Myocyte (in vitro differentiated cells): ENCODE results near the gene AHCTF1. TPM values are rescaled to one million over a fixed set of nuclear protein-coding genes. Genes with fewer than 3 reads are reported as not detected.

Source experiments
- DNase-seq: peaks from one replicate; pipeline ENCODE4 v3.0.0-alpha.2; 2012; ENCODE audit warnings: low read depth
- polyA plus RNA-seq: library from polyadenylated mRNA; unstranded; fragments of >200 nt; gene quantifications from one replicate; pipeline ENCODE4 v1.2.1, GENCODE V29; 2012; ENCODE audit warnings: missing spikeins
- total RNA-seq: library from RNA; depleted of rRNA; stranded (reverse); fragments of >200 nt; gene quantifications from 2 replicates; pipeline ENCODE4 v1.2.3, GENCODE V29; 2014

AHCTF1 gene, protein sequence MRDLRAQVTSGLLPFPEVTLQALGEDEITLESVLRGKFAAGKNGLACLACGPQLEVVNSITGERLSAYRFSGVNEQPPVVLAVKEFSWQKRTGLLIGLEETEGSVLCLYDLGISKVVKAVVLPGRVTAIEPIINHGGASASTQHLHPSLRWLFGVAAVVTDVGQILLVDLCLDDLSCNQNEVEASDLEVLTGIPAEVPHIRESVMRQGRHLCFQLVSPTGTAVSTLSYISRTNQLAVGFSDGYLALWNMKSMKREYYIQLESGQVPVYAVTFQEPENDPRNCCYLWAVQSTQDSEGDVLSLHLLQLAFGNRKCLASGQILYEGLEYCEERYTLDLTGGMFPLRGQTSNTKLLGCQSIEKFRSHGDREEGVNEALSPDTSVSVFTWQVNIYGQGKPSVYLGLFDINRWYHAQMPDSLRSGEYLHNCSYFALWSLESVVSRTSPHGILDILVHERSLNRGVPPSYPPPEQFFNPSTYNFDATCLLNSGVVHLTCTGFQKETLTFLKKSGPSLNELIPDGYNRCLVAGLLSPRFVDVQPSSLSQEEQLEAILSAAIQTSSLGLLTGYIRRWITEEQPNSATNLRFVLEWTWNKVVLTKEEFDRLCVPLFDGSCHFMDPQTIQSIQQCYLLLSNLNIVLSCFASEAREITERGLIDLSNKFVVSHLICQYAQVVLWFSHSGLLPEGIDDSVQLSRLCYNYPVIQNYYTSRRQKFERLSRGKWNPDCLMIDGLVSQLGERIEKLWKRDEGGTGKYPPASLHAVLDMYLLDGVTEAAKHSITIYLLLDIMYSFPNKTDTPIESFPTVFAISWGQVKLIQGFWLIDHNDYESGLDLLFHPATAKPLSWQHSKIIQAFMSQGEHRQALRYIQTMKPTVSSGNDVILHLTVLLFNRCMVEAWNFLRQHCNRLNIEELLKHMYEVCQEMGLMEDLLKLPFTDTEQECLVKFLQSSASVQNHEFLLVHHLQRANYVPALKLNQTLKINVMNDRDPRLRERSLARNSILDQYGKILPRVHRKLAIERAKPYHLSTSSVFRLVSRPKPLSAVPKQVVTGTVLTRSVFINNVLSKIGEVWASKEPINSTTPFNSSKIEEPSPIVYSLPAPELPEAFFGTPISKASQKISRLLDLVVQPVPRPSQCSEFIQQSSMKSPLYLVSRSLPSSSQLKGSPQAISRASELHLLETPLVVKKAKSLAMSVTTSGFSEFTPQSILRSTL (N-terminal part only)
- total RNA-seq: 30.0 and 36.8 TPM in 2 replicates
- polyA plus RNA-seq: 6.2 TPM

DNA sequence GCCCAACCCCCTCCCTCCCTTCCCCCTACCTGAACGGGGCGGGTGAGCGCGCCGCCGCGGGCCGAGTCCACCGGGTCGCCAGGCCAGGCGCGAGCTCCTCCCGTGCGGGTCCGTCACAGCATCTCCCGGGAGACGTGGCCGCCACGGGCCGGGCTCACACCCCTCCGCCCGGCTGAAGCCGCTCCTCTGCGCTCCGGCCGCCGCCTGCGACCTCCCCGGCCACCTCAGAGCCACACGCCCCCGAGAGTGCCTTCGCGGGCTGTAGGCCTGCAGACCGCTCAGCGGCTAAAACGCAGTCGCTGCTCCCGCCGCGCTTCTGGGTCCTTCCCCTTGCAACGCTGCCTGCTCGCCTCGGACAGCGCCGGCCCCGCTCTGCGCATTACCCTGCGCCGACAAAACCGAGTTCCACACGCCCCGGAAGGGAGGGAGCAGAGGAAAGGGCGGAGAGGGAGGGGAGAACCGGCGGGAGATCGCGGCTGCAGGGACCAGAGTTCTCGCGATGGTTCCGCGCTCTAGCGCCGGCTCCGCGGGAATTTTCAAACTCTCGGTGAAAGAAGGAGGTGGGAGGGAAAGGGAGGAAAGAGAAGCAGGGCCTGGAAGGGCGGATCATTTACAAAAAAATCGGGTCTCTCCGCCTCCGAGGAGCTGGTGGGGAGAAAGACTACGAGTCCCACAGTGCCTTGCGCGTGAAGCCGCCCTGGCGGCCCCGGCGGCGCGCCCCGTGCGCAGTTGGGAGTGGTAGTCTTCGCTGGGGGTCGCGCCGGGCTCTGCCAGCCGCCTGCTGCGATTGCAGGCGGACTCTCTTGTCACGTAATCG is at the start of gene AHCTF1:
TSS of gene AHCTF1 (minus strand) at position 400 of the 817 bp plus-strand sequence. CDS start 13,578 bp downstream, outside the sequence.
- DNase-seq: peak; percentile 99

DNA sequence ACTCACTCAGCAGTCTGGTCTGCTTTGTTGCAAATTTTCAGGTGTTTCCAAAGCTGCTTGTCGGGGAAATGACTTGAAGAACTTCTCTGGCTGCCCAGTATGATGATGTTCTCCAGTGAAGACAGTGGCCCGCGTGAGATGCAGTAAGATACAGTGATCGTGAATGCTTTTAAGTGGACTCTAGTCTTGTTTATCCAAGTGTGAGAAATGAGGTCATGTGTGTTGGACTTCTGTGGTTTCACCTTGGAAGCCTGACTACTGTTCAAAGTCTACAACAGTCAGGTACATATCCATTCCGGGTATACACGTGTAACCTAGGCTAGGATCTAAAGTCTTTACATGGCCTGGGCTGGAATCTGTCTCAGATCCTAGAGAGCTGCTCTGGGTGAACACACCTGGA is 47.0 kb upstream of the AHCTF1 start:
- DNase-seq: no peak

DNA sequence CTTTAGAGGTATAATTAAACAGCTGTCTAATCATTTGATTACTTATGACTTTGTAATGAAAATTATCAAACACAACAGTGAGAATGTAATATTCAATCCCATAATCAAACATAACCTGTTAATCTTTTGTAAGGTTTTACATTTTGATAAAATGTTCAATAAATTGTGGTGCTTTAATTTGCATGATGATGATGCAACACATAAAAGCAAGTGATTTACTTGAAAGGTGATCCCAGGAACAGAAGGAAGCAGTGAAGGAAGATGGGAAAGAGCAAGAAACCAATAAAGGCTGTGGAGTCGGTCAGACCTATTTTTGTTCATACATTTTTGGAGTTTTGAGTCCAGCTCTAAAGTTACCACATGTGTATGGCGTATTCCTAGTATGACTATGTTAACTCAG is 46.5 kb upstream of the AHCTF1 start:
- no peak for DNase-seq

GRCh38 chr1:246971969-246972368 is 40.2 kb upstream of the AHCTF1 start:
- DNase-seq: no peak

DNA sequence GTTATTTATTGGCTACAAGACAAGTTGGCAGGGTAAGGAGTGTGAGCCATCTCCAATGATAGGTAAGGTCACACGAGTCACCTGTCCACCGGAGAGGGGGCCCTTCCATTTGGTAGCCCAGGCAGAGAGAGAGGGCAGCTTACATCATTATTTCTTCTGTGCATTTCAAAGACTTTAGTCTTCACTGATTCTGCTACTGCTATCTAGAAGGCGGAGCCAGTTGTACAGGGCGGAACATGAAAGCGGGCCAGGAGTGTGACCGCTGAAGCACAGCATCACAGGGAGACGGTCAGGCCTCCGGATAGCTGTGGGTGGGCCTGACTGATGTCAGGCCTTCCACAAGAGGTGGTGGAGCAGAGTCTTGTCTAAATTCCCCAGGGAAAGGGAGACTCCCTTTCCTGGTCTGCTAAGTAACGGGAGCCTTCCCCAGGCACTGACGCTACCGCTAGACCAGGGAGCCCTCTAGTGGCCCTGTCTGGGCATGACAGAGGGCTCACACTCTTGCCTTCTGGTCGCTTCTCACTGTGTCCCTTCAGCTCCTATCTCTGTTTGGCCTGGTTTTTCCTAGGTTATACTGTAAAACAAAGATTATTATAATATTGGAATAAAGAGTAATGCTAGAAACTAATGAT is 39.5 kb upstream of the AHCTF1 start:
- peak; percentile 73 for DNase-seq

DNA sequence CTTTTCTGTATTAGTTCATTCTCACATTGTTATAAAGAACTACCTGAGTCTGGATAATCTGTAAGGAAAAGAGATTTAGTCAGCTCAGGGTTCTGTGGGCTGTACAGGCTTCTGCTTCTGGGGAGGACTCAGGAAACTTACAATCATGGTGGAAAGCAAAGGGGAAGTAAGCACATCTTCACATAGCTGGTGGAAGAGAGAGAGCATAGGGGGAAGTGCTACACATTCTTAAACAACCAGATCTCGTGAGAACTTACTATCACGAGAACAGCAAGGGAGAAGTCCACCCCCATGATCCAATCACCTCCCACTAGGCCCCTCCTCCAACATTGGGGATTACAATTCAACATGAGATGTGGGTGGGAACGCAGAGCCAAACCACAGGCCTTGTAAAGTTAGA is 37.9 kb upstream of the AHCTF1 start:
- no peak for DNase-seq

DNA sequence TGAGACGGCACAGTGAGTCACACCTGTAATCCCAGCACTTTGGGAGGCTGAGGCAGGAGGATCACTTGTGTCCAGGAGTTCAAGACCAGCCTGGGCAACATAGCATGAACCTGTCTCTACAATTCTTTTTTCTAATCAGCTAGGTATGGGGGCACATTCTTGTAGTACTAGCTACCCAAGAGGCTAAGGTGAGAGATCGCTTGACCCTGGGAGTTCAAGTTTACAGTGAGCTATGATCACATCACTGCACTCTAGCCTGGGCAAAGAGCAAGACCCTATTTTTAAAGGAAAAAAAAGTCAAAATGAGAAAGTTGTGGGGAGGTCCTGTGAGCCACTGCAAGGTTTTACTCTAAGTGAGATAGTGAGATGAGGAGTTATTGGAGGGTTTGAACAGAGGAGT is 34.8 kb upstream of the AHCTF1 start:
- no peak for DNase-seq

- no peak for DNase-seq
Observed at GRCh38 chr1:246959944-246960693, 28.4 kb upstream of the AHCTF1 start.

DNA sequence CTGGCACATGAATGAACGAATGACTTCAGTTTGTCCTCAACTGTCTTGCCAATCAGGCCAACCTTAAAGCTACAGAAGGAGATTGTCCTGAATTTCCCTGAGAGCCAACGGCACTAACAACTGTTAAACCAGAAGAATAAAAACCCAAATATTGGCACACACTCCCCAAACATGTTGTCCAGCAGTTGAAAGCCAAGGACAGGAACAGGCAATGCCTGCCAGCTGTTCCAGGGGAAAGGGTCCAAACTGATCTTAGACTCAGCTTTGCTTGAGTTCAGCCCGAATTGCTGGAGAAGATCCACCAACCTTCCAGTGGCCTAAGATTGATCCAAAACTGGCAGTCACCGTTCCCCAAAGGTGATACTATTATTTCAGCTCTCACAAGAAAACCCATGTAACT is 22.4 kb upstream of the AHCTF1 start:
- no peak for DNase-seq

DNA sequence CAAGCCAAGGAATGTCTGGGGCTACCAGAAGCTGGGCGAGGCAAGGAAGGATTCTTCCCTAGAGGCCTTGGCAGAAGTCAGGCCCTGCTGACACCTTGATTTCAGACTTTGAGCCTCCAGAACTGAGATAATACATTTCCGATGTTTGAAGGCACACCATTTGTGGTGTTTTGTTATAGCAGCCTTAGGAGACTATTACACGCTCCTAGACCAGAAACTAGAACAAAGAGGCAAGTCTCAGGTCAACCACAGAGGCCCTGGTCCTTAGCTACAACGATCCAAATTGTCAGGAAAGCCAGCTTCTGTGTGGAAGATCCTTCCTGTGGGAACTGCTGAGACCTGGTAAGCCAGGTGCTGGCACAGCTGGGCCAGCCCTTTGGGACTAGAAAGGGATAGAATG is 19.7 kb upstream of the AHCTF1 start:
- DNase-seq: no peak

GRCh38 chr1:246949956-246950355 is 18.2 kb upstream of the AHCTF1 start:
- no peak for DNase-seq

GRCh38 chr1:246947255-246947654 is 15.5 kb upstream of the AHCTF1 start:
- peak; percentile 74 for DNase-seq

DNA sequence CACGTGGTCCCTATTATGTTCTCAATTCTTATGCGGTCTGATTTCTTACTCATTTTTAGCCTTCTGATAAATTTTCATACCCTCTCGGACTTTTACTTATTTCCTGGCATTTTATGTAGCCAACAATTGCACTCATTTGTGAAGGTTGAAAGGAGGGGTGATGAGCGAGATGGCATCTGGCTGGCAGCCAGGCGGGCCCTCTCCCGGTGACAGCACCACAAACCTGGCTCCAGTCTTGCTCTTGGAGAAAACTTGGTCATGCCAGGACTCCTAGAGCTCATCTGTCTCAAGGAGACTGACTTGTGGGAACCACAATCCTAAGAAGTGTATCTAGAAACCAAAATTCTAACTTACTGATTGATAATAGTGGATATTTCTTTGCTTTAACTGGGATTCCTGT is 14.6 kb upstream of the AHCTF1 start:
- no peak for DNase-seq

DNA sequence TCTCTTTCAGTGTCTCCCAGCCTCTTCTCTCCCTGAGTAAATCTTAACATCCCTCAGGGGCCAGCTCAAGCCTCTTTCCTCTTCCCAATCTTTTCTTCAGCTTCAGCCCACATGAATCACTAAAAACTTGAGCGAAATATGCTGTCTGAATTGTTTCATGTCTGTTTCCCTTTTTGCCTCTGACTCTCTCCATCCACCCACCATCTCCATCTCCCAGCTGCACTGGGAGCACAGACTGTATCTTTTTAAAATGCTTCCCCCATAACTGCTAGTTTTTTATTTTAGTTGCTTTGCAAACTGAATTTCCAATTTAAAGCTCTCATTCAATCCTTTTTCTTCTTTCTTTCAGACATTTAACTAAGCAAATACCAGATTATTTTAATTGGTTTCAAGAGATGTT is 3.0 kb upstream of the AHCTF1 start:
- DNase-seq: no peak

- no peak for DNase-seq
Observed at GRCh38 chr1:246933893-246934292, 2.1 kb upstream of the AHCTF1 start.

DNA sequence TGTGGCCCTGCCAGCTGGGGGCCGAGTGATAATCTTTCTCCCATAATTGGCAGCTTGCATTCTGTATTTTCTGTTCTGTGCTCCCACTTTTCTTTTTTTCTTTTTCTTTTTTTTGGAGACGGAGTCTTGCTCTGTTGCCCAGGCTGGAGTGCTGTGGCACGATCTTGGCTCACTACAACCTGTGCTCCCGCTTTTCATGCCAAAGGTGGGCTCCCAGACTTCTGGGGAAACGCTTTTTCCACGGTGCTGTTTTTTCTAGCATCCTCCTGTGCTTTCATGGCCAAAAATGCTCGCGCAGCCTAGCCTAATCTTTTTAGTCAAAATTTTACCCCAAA is 585 bp upstream of the AHCTF1 start:
- DNase-seq: no peak

GRCh38 chr1:246930830-246931548 is 759 bp downstream of the AHCTF1 start:
- DNase-seq: peak; percentile 70

DNA sequence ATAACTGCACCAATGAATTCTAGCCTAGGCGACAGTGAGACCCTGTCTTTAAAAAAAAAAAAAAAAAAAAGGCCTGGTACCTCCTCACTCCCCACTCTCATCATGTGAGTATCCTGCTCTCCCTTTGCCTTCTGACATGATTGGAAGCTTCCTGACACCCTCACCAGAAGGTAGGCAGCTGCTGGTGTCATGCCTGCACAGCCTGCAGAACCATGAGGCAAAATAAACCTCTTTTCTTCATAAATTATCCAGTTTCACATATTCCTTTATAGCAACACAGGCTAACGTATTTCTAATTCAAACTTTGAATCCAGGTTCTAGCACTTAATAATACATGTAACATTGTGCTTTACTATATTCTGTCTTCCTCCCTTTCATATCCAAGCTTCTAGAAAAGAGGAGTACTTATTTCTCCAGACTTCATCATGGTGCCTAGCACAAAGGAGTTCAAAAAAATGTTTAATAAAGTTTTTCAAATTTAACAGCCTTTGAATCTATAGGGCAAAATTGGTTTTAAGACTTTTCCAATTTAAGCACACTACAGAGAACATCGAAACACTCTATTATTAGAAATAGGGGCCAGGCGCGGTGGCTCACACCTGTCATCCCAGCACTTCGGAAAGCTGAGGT is 5.6 kb downstream of the AHCTF1 start:
- no peak for DNase-seq
